Raji (cell line): Measurements from ENCODE around the gene EPHA7.

Experiments
- POLR2A ChIP-seq: IDR thresholded peaks from 2 replicates; pipeline ENCODE4 v1.6.1; 2011; ENCODE audit warnings: low read depth, low read length, control low read depth; ENCODE audit not compliant: insufficient read depth

EPHA7 gene

GRCh38 chr6:93419304-93420162 lies at the start of gene EPHA7:
EPHA7 (minus strand) TSS chr6:93419559; CDS start chr6:93419341, 218 bp downstream.
- TF ChIP-seq POLR2A = no peak

- TF ChIP-seq POLR2A = no peak
Observed at GRCh38 chr6:93468291-93468690, 48.9 kb upstream of the EPHA7 start.

- no peak for TF ChIP-seq POLR2A
Observed at GRCh38 chr6:93454533-93454932, 35.2 kb upstream of the EPHA7 start.

- no peak for TF ChIP-seq POLR2A
Observed at GRCh38 chr6:93453956-93454355, 34.6 kb upstream of the EPHA7 start.

GRCh38 chr6:93447874-93448273 lies 28.5 kb upstream of the EPHA7 start:
- no peak for TF ChIP-seq POLR2A

GRCh38 chr6:93437491-93437890 lies 18.1 kb upstream of the EPHA7 start:
- TF ChIP-seq POLR2A = no peak

- TF ChIP-seq POLR2A = no peak
Observed at GRCh38 chr6:93433592-93433991, 14.2 kb upstream of the EPHA7 start.

GRCh38 chr6:93424303-93425064 lies 5.1 kb upstream of the EPHA7 start:
- no peak for TF ChIP-seq POLR2A

GRCh38 chr6:93423542-93423941 lies 4.2 kb upstream of the EPHA7 start:
- TF ChIP-seq POLR2A = no peak

GRCh38 chr6:93420163-93420795 lies 920 bp upstream of the EPHA7 start:
- TF ChIP-seq POLR2A = no peak

GRCh38 chr6:93418408-93419303 lies 703 bp downstream of the EPHA7 start:
- no peak for TF ChIP-seq POLR2A

- TF ChIP-seq POLR2A = no peak
Observed at GRCh38 chr6:93418033-93418407, 1.3 kb downstream of the EPHA7 start.

- TF ChIP-seq POLR2A = no peak
Observed at GRCh38 chr6:93417421-93418013, 1.8 kb downstream of the EPHA7 start.
